Ovary (tissue), 9 donors: ENCODE measurements around the gene DDX20. TPM values are rescaled to one million over a fixed set of nuclear protein-coding genes. Genes with fewer than 3 reads are reported as not detected.
"Not testable (repeated sequence)": the region's sequence is repeated elsewhere in the genome, so short reads cannot be mapped to it uniquely, and the experiment has no call there.

Experiments used
- DNase-seq, 5 donors: peaks; one replicate each; pipeline ENCODE4 v3.0.0-alpha.2; 2019 to 2020
- H3K27ac ChIP-seq, 2 donors: fragments of 200-600 bp; one replicate each; pipeline versions ENCODE4 v1.5.1 to v1.8.0; 2019 to 2022
- H3K27me3 ChIP-seq: fragments of 200-600 bp; one replicate; pipeline ENCODE4 v1.8.0; 2022
- H3K36me3 ChIP-seq: fragments of 200-600 bp; sonication (generic); one replicate; pipeline ENCODE4 v1.5.1; 2019
- H3K4me1 ChIP-seq: one replicate; pipeline ENCODE4 v1.8.1; 2013; ENCODE audit warnings: mild to moderate bottlenecking, moderate library complexity; ENCODE audit not compliant: insufficient read depth
- H3K4me3 ChIP-seq: fragments of 200-600 bp; sonication (generic); one replicate; pipeline ENCODE4 v1.5.1; 2017
- H3K9me3 ChIP-seq, 2 donors: fragments of 200-600 bp in 1 of 2; sonication (generic) in 1 of 2; one replicate each; pipeline versions ENCODE4 v1.5.1 to v1.8.1; 2013 to 2019; ENCODE audit warnings: mild to moderate bottlenecking in 1 of 2, moderate library complexity in 1 of 2
- CTCF ChIP-seq, 3 donors: fragments of 450-650 bp in 2 of 3; fragments of 200-600 bp in 1 of 3; IDR thresholded peaks; one replicate each; pipeline versions ENCODE4 v1.5.1 to v1.8.0; 2016 to 2022; ENCODE audit warnings: antibody characterized with exemption in 3 of 3, mild to moderate bottlenecking in 1 of 3
- EP300 ChIP-seq: sonication (generic); formaldehyde crosslinking; IDR thresholded peaks from one replicate; pipeline ENCODE4 v1.6.1; 2017; ENCODE audit warnings: antibody characterized with exemption
- POLR2A ChIP-seq: fragments of 450-650 bp; IDR thresholded peaks from one replicate; pipeline ENCODE4 v1.6.1; 2017; ENCODE audit warnings: antibody characterized with exemption, mild to moderate bottlenecking, moderate library complexity
- WGBS, 3 donors: extraction: QIAGEN DNeasy Blood & Tissue Kit in 1 of 3; methylation state at CpG; one replicate each; pipeline versions ENCODE4 v1.1.5 to v1.1.7; 2013 to 2017; 5-methylcytosine and 5-hydroxymethylcytosine counted together
- intact Hi-C, 4 donors: fragments of 100-400 bp; cut with DNase I; formaldehyde crosslinking; loops; one replicate each; pipeline versions ENCODE4 v1.11.0 to v1.15.1; 2022 to 2023
- polyA plus RNA-seq, 2 donors: library from polyadenylated mRNA; stranded (reverse); fragments of 200-250 nt in 1 of 2; fragments of 350-450 nt in 1 of 2; fragmentation: Illumina TruSeq in 1 of 2; extraction: RNeasy Lipid Tissue Mini Kit (QIAGEN cat#74804) in 1 of 2; gene quantifications; one replicate each; pipeline ENCODE4 v1.2.3, GENCODE V29; 2013 to 2014
- total RNA-seq, 7 donors: library from RNA; depleted of rRNA in 2 of 7; stranded (reverse); fragments of >200 nt in 2 of 7; fragmentation: NEBNext Ultra II Directional in 3 of 7; extraction: Animal tissue kit (Norgen Biotek cat#: 25700) in 3 of 7; gene quantifications; one replicate each; pipeline versions ENCODE4 v1.1.0 to v1.2.4, GENCODE V29; 2016 to 2023
- donor health status: DM: no; HTN: no; CAD: no; lungs with moderate emphysema.
- donor health status: DM: no; HTN: no; CAD: no.
- donor health status: Bipolar disorder and iron deficiency.
- donor health status: DM: yes; HTN: yes; CAD: no.
- donor health status: DM: no; HTN: no; CAD: no.
- donor health status: DM: yes; HTN: yes; CAD: no.

Gene DDX20
- total and polyA plus RNA-seq, 9 donors, result 7.3 to 26.9 (median 11.8) TPM

- peak; percentile 75 to 84 (median 81) for DNase-seq
- intact Hi-C loops, result loop anchor here in 2 of 4 donors (2.0 to 10.0 kb wide), 2 partner anchors 16 to 114 kb away; partner anchors contain the start of gene DDX20 (in 1 of the 2)
- WGBS, 3 donors, result 0 to 1% (median 1%) methylated on average over 54 to 61 of the region's 61 CpGs
- H3K4me1 ChIP-seq, result peaks cover 13% of the 10 kb centered on the region
- H3K27me3 ChIP-seq, result no peaks in the 10 kb centered on the region
- peak overlapping the region; percentile 65 to 79 for H3K27ac ChIP-seq
- TF ChIP-seq POLR2A (peak; percentile 27), CTCF (IDR thresholded peaks at IDR 0.05) (peak in 1 of 3 donors; percentile 11), EP300 (peak; percentile 6)
- no peaks in the 10 kb centered on the region for H3K9me3 ChIP-seq
- H3K4me3 ChIP-seq, result peak overlapping the region; percentile 47
- H3K36me3 ChIP-seq, result no peaks in the 10 kb centered on the region
Measured at GRCh38 chr1:111738436-111739193, 17.1 kb upstream of the DDX20 start.

DNA sequence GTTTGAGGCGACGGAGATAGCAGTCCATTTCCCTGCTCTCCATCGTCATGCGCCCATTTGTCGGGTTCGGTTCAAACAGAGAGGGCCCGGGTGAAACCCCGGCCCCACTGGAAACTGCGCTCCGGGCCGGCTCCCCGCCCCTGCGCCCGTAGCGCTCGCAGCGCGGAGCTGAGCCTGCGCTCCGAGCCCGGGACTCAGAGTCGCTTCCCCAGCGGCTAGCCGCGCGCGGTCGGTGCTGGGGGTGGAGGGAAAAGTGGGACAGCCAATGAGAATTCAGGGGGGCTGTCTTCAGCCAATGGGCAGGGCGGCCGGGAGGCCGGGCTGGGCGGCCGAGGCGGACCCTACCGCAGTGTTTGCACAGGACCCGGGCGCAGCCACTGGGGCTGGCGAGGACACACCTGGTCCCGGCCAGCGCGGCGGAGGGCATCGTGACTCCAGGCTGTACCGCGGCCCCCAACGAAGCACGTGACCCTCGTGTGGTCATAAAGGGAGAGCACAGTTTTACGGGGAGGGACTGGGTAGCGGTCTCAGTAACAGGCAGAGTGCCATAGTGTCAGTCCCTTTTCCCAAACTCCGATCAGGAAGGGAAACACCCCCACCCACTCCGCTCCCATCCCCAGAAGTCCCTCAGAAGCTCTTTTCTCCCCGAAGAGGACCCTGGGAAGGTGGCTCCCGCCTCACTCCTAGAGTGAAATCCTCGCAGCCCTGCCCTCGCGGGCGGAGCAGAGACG lies 16.3 kb upstream of the DDX20 start, which contains the start of gene INKA2:
Gene INKA2, minus strand, starts transcription at position 202 of the 731 bp plus-strand sequence. Its CDS starts 153 bp downstream, at position 49.
- no peaks in the 10 kb centered on the region for H3K36me3 ChIP-seq
- H3K27ac ChIP-seq, result peak within 1 kb of the TSS; percentile 65 to 79
- H3K4me1 ChIP-seq, result peaks cover 13% of the 10 kb centered on the region
- TF ChIP-seq CTCF (IDR thresholded peaks at IDR 0.05), result peak in 2 of 3 donors; percentile 10 to 21
- no peak for TF ChIP-seq EP300
- TF ChIP-seq POLR2A, result peak; percentile 47
- H3K27me3 ChIP-seq, result no peaks in the 10 kb centered on the region
- H3K4me3 ChIP-seq, result peak within 1 kb of the TSS; percentile 47
- WGBS, 3 donors, result 0 to 1% (median 0%) methylated on average over 57 to 59 of the region's 59 CpGs
- H3K9me3 ChIP-seq, result no peaks in the 10 kb centered on the region
- peak; percentile 86 to 88 (median 87) for DNase-seq
- intact Hi-C loops, result loop anchor here in 2 of 4 donors (2.0 to 10.0 kb wide), 2 partner anchors 15 to 115 kb away; partner anchors contain the start of gene DDX20 (in 1 of the 2)

DNA sequence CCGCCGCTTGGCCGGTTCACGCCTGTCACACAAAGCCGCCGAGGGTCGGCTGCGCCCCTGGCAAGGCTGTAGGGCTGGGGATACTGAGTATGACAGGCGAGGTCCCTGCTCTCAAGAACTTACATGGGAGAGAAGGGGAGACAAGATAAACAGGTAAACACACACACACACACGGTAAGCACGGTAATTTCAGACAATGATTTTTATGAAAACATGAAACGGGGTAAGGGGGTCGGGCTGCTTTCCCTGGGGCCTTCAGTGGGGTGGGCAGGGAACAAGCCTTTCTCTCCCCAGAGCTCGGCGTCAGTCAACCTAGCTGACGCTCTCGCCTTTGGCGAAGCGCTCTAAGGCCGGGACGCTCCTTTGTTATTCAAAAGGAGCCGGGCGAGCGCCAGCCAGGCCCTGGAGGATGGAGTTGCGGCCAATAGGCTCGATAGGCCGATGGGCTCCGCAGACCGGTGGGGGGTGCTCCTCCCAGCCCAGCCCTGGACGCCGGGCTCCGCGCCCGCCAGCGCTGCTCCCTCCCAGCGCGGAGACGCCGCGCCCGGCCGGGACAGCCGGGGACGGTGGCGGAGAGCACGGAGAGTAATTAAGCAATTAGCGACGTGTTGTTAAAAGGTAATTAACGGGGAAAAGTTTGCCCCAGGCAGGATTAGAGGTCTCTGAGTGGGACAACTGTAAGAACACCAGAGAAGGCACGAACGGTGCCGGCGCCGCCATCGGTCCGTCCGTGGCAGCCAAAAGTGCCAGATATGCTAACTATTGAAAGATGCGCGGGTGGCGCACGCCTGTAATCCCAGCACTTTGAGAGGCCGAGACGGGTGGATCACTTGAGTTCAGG lies 15.6 kb upstream of the DDX20 start:
- intact Hi-C loops, result loop anchor here in 2 of 4 donors (2.0 to 10.0 kb wide), 3 partner anchors 15 to 235 kb away; partner anchors contain the start of genes ADORA3 (in 1 of the 2), DDX20 (in 1 of the 2) and TMIGD3 (in 1 of the 2)
- whole genome bisulfite sequencing, 3 donors, result 0 to 1% (median 0%) methylated on average over 57 to 63 of the region's 63 CpGs

DNA sequence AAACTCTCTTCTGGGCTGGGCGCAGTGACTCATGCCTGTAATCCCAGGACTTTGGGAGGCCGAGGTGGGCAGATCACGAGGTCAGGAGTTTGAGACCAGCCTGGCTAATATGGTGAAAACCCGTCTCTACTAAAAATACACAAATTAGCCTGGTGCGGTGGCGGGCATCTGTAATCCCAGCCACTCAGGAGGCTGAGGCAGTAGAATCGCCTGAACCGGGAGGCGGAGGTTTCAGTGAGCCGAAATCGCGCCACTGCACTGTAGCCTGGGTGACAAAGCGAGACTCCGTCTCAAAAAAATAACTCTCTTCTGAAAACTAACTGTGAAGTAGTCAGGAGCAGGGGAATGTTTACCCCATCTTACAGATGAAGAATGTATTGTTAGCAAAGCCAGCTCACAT lies 13.4 kb upstream of the DDX20 start:
- intact Hi-C loops, result loop anchor here in 1 of 4 donors (10.0 kb wide), 1 partner anchor 237 kb away; the partner anchor contains the start of genes ADORA3 and TMIGD3
- not testable (repeated sequence) for H3K4me3 ChIP-seq, H3K36me3 ChIP-seq, H3K27ac ChIP-seq, H3K4me1 ChIP-seq, H3K9me3 ChIP-seq, H3K27me3 ChIP-seq, DNase-seq
- WGBS, 3 donors, result 95 to 97% (median 96%) methylated on average over 14 of the region's 14 CpGs

More for the DNA sequence above, 15.6 kb upstream of the DDX20 start:
- Histone ChIP-seq H3K27ac (peak overlapping the region; percentile 65 to 79), H3K4me3 (peak overlapping the region; percentile 47), H3K9me3 (no peaks in the 10 kb centered on the region), H3K4me1 (peaks cover 13% of the 10 kb centered on the region), H3K27me3 (no peaks in the 10 kb centered on the region), H3K36me3 (no peaks in the 10 kb centered on the region)
- TF ChIP-seq CTCF (IDR thresholded peaks at IDR 0.05), result no peak
- TF ChIP-seq EP300, result no peak
- TF ChIP-seq POLR2A, result no peak
- peak; percentile 75 to 81 (median 80) for DNase-seq
